T follicular helper cell (primary cell): ENCODE results near the gene HSD17B1.
"Not testable (repeated sequence)": the region's sequence is repeated elsewhere in the genome, so short reads cannot be mapped to it uniquely, and the experiment has no call there.

Experiments used
- DNase-seq: peaks from one replicate; pipeline ENCODE4 v3.0.0-alpha.2; 2020; ENCODE audit warnings: low read depth
- total RNA-seq, 2 experiments: gene quantifications; one replicate each; lab custom pipeline; 2026; lab: John Stamatoyannopoulos, UW

The HSD17B1 gene
- 0.04 to 0.24 reads per million in 2 experiments for total RNA-seq

GRCh38 chr17:42552736-42553135 lies at the start of gene HSD17B1:
Gene HSD17B1 (plus strand): TSS chr17:42552923. CDS start chr17:42552934, 11 bp downstream.
- DNase-seq = not testable (repeated sequence)

DNA sequence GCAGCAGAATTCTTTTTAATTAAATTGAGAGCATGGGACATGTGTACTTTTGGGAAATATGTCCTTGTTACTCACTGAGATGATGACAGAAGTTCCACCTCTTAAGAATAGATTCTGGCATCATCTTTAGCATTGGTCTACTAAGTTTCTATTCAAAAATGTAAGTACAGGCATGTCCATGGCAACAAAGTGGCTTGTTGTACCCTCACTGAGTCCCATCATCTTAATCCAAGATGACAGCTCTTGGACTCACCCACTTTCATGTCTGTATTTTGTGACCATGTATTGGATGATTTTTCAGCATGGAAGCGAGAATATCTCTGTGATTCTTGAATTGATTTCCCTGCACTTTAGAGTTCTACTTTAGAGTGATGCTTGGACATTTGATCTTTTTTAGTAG lies 49.8 kb upstream of the HSD17B1 start:
- no peak for DNase-seq

GRCh38 chr17:42507671-42508070 lies 45.1 kb upstream of the HSD17B1 start:
- no peak for DNase-seq

- DNase-seq = no peak
These were observed 44.1 kb upstream of the HSD17B1 start for GRCh38 chr17:42508426-42509165.

GRCh38 chr17:42509409-42509808 lies 43.3 kb upstream of the HSD17B1 start:
- DNase-seq = no peak

DNA sequence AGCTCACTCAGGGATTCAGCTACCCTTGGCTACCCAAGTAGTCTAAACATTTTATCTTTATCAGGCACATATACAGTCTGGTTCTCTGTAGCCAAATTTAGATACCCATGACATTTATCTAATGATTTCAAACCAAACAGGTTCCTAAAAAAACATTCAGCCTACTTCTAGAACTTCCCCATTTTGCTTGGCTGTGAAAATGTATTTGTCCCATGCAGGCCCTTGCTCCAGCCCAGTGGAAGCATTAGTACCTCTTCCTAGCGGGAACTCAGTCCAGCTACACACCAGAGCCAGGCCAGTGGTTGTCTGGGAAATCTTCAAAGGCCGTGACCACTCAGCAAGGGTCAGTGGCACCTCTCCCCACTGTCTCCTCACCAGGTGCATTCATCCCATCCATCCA lies 42.9 kb upstream of the HSD17B1 start:
- DNase-seq = no peak

DNA sequence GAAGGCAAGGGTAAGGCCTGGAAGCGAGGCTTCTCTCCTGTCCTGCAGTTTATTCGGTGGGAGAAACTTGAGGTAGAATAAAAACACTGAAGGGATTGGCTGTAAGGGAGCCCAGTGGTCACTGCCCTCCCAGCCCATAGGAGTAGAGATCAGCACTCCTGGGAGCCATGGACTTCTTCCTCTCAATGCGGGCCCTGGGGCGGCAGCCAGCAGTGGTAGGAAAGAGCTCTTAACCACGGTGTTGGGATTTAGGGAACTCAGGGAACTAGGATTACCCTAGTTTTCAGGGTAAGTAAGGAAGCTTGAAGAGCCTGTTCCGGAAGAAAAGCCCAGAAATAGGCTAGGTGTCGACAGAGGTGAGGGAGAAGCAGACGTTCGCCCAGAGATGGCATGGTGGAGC lies 40.5 kb upstream of the HSD17B1 start:
- no peak for DNase-seq

DNA sequence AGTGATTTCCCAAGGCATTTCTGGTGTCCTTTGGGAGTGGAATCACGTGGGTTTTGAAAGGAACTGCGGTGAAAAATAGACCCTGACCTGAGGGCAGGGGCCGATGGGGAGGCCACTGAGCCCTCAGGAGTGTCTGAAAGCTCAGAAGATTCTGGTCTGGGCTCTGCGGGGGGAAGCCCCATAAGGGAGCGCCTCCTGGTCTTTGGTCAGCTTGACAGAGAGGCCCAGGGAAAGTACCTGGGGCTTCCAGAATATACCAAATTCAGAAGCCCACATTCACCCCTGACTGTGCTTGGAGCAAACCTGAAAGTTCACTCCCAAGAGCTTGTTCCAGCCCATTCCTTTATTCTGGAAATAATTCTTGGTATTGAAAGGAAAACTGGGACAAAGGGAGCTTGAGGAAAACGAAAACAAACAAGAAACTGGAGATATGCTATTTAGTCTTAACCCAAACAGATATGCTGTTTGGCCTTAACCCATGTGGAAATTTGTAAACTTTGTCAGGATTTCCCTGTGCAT lies 39.9 kb upstream of the HSD17B1 start:
- no peak for DNase-seq

DNA sequence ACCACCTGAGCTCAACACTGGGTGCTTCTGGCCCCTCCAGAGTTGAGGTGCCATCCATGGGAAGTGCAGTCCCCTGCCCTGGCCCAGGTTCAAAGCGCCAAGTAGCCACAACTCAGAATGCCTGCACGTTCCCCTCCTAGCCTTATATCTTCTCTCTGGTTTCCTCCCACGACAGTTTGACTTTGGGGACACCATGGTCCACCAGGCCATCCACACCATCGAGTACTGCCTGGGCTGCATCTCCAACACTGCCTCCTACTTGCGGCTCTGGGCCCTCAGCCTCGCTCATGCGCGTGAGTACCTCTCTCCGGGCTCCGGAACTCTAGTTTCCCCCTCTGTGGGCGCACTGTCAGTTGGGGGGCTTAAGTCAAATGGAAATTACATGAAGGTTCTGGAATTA lies 39.0 kb upstream of the HSD17B1 start:
- no peak for DNase-seq

DNA sequence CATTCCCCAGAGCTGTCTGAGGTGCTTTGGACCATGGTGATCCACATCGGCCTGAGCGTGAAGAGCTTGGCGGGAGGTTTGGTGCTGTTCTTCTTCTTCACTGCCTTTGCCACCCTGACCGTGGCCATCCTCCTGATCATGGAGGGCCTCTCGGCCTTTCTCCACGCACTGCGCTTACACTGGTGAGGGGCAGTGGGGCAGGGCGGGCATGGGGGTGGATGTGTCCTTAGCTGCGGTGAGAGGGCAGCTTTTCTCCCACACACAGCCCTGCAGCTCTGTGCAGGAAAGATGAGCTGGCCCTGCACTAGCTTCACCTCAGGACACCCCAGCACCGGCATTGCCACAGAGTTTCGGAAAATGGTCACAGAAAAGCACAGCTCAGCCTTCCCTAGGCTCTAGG lies 38.4 kb upstream of the HSD17B1 start:
- DNase-seq = no peak

DNA sequence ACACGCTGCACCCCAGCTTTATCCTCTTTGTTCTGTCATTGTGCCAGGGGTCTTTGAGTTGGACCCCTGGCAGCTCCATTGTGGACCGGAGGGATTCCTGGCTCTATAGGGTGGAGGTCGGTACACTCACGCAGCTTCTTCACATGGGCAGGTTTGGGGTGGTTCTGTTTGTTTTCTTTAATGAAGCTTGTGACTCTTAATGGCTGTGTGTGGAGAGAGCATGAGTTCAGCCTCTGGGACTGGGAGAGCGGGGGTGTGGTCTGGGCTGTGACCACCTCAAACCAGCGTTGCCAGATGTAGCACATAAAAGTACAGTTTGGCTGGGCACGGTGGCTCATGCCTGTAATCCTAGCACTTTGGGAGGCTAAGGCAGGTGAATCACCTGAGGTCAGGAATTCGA lies 37.9 kb upstream of the HSD17B1 start:
- no peak for DNase-seq

DNA sequence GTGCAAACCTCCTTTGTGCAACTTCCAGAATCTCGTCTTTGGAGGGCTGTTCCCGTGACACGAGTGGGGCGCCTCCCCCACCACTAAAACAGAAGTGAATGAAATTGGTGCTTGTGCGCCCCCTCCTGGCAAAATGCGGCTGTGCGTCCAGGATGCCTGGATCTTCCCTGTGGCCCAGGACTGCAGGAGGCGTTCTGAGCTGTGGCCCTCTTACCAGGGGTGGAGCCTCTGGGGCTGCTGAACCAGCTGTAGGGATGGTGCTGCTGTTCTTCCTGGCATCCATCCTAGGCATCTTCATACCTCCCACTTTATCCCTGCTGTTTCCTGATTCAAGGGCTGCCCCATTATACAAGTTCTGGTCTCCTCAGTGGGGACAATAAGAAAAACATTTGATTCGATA lies 35.2 kb upstream of the HSD17B1 start:
- peak; percentile 73 for DNase-seq

DNA sequence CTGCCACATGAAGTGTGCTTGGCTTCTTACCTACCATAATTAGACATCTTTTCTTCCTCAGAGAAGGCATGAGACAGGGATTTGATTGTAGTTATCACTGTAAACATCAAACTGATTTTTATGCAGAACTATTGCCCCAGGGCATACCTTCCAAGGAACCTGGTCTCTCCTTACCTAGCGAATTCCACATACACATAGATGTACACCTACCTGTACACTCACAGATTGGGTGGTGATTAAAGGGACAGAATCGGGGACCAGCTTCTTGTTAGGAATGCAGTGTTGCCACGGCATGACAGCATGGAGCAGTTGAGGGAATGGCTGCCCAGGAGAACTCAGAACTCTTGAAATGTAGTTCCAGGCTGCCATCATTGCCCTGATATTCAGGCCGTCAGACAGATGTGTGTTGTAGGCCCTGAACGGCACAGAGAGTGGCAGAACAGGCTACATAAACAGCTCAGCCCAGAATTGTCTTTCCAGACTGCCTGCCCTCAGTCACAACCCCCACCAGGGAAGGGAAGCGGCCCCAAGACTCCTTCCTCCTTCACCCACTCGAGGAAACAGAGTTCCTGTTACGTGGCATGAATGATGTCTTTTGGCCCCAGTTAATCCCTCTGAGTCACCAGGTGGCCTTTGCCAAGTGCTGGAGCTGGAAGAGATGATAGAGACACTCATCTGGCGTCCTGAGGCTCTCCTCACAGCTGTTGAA lies 34.5 kb upstream of the HSD17B1 start:
- no peak for DNase-seq

DNA sequence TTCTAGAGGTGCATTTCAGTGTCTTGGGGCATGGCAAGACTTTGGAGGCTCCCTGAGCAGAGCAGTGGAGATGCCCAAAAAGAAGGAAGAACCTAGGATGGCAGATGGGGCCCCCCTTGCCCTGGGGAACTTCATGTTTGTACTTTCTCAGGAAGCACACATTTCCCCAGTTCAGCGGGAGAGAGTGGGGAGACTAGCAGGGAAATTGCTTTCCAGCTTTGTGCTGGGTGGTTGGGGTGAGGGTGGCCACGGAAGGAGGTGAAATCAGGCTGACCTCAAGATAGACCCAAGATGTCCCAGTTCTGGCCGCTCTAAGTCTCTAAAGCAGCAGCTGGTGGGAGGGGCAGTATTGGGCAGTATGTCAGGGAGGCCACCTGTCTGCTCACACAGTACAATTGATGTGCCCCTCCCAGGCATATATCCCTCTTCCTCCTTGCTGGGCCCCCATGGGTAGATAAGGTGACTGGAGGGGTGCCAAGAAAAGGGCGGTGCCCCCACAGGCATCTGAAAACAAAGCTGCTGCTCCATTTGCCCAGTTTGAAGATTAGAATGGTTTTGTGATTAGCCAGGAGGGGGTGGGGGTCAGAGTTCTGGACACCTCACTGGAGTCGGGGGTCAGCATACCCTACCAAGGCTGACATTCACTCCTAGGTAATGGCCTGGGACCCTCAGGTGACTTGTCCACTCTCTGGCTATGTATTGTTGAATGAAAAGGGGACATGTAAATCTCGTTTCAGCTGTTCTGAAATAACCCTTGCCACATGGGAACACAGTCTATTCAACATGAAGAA lies 33.8 kb upstream of the HSD17B1 start:
- DNase-seq = no peak

DNA sequence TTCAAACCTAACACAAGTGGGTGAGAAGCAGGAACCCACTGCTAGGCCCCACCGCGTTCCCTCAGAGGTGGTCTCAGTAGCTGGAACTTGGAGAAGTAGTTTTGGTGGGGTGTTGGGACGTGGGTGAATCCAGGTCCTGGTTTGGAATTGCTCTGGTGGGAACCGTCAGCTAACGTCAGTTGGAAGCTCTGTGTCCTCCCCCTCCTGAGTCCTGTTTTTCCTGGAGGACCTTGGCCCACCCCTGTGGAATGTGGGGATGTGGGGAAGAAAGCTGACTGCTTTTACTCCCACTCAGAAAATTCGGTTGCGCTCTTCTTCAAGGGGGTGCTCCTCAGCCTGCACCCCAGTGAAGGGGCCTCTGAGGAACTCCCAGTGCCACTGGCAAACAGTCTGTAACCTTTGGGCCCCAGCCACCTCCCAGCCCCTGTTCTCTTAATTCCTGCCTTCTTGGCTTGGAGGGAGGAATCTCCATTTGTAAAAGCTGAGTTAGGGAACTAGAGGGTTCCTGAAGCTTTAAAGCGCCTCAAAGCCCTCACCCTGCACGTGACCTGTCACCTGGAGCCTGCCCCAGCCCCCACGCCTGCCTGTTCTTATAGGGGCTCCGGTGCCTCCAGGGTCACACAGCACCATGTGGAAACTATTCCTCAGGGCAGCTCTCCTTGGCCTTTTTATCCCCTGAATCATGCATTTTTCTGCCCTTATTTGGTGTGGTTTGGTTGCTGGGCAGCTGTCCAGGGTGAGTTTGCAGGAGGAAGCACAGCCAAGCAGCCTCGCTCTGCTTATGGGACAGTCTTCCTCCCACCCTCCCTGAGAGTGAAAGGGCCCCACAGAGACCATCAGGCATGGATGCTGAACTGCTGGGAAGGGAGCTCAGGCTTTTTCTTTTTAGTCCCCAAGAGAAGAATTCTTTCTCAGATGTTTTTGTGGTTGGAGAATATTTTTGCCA lies 32.9 kb upstream of the HSD17B1 start:
- no peak for DNase-seq

DNA sequence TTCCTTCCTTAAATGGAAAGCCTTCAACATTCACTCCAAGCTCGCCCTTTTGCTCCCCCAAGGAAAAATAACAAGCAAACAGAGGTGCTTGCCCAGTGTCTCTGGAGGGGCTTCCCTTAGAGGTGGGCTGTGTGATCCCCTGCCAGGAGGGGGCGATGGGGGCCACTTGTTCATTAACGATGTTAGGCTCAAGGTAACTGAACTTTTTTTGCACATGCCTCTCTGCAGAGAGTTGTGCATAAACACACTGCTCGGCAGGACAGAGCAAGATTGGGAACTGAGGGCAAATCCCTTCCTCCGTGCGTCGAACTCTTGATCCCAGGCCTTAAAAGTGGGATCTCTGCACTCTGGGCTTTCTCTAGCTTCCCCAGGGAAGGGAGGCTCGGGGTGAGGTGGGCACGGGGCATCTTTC lies 32.2 kb upstream of the HSD17B1 start:
- DNase-seq = no peak

- no peak for DNase-seq
These were observed 31.7 kb upstream of the HSD17B1 start for GRCh38 chr17:42521036-42521435.

DNA sequence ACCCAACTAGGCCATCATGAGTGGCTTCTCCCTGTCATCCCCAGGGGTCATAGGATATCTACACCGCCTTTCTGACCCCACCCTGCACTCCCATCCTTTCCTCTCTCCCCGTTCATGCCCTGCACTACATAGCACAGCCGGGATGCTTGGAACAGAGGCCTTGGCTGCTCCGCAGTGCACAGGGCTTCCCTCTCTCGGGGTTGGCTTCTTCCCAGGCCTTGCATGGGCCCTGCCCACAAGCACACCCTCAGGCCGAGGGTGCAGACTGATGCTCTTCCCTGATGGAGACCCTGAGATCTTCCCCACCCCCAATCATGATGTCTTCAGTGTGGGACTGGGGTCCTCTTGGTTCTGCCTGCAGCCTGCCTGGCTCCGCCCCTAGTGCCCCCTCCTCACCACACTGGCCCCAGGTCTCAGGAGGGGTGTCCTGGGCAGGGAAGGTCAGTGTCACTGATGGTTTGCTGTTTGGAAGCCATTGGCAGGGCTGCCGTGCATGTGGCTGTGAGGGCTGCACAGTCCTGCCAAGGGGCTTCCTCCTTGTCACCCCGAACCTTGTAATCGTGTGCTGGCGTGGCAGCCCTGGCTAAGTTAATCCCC lies 31.0 kb upstream of the HSD17B1 start:
- DNase-seq = no peak

GRCh38 chr17:42522263-42522790 lies 30.4 kb upstream of the HSD17B1 start:
- no peak for DNase-seq

GRCh38 chr17:42522798-42523278 lies 29.9 kb upstream of the HSD17B1 start:
- DNase-seq = no peak
